Spleen (tissue), 7 donors: ENCODE measurements around the gene MRC1.

Experiments
- CTCF ChIP-seq, 11 experiments: fragments of 200-600 bp in 7 of 11; fragments of 450-650 bp in 4 of 11; sonication (generic) in 4 of 11; IDR thresholded peaks in 8 of 11; conservative IDR thresholded peaks in 3 of 11; 1 replicate in 7 of 11; 2 replicates in 4 of 11; pipeline versions ENCODE4 v1.4.0 to v1.8.0; 2016 to 2021; ENCODE audit warnings: antibody characterized with exemption in 11 of 11, inconsistent platforms in 4 of 11, mild to moderate bottlenecking in 1 of 11
- POLR2A ChIP-seq, 3 donors: fragments of 450-650 bp; IDR thresholded peaks; one replicate each; pipeline ENCODE4 v1.5.1; 2017; ENCODE audit warnings: antibody characterized with exemption in 3 of 3, mild to moderate bottlenecking in 1 of 3
- POLR2AphosphoS5 ChIP-seq, 3 donors: sonication (generic); formaldehyde crosslinking; IDR thresholded peaks; one replicate each; pipeline ENCODE4 v1.5.1; 2017; ENCODE audit warnings: antibody characterized with exemption in 3 of 3
- donor health status: DM: no; HTN: no; CAD: no; lungs with moderate emphysema.
- donor health status: DM: no; HTN: no; CAD: no.
- donor health status: DM: no; HTN: no; CAD: no.

- TF ChIP-seq CTCF (IDR thresholded peaks at IDR 0.05 in 8 of 11, conservative IDR thresholded peaks at IDR 0.05 in 3 of 11) (no peak), POLR2A (IDR thresholded peaks at IDR 0.05) (no peak), POLR2AphosphoS5 (IDR thresholded peaks at IDR 0.05) (no peak)
These were observed 109.2 kb downstream of the MRC1 start for GRCh38 chr10:17918187-17918903.
